ENCODE results near the gene EEF2K.

DNA sequence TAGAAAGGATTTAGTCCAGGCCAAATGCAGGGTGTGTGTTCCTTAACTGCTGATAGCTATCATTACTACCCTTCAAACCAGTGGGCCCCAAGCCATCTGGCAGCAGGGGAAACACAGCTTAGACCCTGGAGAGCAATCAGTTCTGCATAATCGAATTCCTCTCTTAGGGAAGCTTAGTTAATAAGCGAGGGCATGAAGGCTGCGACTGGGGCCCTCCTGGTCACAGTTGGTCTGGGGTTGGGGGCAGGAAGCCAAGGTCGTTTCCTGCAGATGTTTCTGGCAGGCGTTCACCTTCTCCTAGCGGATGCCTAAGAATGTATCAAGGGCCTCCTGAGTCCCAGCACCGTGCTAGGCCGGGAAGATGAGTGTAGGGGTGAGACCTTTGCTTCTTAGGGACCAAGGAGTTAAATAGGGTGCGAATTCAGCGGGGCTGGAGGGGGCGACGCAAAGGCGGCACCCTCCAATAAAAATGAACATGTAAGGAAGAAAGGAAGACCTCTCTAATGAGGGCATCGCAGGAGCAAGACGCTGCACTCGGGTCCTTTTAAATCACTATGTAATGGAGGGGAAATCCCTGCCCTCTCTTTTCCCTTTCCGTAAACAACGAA lies 16.5 kb upstream of the EEF2K start:
- TF ChIP-seq CTCF (IDR thresholded peaks at IDR 0.05) (no peak), EP300 (IDR thresholded peaks at IDR 0.05) (no peak), POLR2A (IDR thresholded peaks at IDR 0.05) (no peak)

All from sigmoid colon (tissue), 4 donors.